Frontal cortex (tissue), 4 donors: ENCODE results near the gene NRGN. TPM values are rescaled to one million over a fixed set of nuclear protein-coding genes. Genes with fewer than 3 reads are reported as not detected.
A peak's percentile ranks its signal among the peaks of the same experiment; 100 is the strongest.

Source experiments
- DNase-seq, 2 donors: peaks; one replicate each; pipeline ENCODE4 v3.0.0; 2012; ENCODE audit warnings: low spot score in 2 of 2
- FAIRE-seq: peaks from 2 replicates; lab custom pipeline; 2012; peaks lifted over from hg19 to GRCh38; lab: Jason Lieb, UNC
- total RNA-seq: library from RNA; depleted of rRNA; stranded (reverse); fragments of >200 nt; gene quantifications from one replicate; pipeline ENCODE4 v1.2.3, GENCODE V29; 2014
- donor health status: control.
- donor health status: control.
- donor health status: control.

Gene NRGN
- total RNA-seq, 1 donor from 2014 or later = 2.9 TPM

DNA sequence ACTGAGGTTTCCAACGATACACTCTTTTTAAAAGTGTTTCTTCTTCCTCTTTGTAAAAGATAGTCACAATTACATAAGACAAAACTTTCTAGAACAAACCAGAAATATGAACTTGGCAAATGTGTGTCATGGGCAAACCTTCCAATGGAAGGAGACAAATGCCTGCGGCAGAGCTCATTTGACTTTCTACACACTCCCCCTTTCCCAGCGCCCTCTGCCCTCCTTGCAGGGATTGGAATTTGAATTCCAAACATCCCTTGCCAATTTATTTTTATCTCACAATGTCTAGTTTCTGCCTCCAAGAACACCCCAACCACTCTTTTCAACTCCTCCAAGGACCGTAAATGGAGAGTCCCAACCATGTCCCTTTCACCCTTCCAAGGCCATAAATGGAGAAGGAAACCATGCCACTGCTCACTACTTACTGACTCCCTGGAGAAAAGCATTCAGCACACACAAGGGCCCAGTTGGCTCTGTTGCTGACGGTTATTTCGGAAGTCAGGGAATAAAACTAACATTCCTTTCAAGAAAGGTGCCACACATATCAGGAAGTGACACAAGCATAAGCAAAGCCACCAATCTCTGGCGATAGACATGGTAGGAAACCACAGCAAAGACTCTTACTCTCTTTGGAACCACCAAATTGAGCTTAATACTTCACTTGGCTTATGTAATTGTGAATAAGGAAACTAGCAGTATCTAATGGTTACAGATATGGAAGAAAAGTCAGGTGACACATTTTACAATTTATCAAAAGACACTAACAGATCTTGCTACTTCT, 37.3 kb downstream of the NRGN start:
- no peak for DNase-seq
- FAIRE-seq = no peak

DNA sequence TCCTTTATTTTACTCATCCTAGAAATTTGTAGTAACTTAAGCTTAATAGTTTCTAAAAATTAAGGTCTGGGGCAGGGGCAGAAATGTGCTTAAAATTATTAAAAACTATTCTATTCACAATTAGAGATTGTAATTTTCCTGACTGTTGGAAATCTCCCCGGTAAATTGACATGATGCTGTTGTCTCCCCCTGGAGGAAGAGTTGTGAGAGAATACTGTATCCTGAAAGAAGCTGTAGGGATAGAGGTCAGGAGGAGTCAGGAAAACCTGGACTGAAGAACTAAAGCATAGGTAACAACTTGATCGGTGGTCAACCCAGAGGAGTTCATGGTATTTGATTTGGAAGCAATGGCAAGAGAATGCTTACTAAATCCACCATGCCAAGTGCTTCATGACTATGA, 38.5 kb downstream of the NRGN start:
- no peak for FAIRE-seq
- DNase-seq = no peak

DNA sequence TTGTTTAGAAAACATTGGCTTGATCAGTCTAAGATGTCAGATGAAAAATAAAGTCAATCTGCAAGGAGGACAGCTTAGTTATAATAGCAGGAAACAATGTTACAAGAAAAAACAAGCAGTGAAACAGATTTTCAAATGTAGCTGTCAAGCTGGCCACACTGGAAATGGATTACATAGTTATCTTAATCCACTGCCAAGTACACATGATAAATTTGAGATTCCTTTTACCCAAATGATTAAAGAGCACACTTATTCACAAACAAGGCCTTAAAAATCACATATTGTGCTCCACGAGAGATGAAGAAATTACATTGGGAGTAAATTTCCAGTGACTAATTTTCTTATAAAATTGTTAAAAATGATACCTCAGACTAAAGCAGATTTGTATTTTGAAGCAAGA, 39.8 kb downstream of the NRGN start:
- no peak for DNase-seq
- no peak for FAIRE-seq

DNA sequence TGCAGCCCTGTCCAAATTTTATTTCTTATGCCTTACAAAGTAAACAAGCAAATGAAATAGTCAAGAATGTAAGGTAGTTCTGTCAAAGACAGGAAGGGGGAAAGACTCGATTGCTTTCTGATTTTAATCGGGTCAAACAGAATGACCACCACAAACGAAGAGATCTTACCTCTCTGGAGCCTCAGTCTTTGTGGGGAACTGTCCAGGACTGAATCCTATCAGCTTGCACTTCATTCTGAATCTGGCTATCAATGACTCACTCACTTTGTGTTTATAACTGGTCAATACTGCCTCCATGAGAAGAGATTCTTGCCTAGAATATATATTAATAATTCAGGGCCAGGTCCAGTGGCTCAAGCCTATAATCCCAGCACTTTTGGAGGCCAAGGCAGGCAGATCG, 43.3 kb downstream of the NRGN start:
- DNase-seq (no peak), FAIRE-seq (no peak)

DNA sequence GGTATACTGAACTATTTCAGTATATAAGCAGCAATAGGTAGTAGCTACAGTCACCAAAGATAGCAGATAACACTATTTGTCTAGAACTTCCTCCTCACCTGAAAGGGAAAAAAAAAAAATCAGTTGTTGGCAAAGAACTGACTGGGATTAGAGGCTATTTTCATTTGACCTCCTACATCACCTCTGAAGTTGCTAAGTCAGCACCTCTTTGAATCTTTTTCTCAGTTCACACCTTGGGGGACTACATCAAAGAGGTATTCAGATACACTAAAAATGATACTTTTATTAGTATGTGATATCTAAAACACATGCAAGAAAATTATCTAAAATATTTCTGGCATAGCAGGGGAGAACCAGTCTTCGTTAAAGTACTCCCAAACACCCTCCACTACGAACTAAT, 44.3 kb downstream of the NRGN start:
- no peak for FAIRE-seq
- no peak for DNase-seq

DNA sequence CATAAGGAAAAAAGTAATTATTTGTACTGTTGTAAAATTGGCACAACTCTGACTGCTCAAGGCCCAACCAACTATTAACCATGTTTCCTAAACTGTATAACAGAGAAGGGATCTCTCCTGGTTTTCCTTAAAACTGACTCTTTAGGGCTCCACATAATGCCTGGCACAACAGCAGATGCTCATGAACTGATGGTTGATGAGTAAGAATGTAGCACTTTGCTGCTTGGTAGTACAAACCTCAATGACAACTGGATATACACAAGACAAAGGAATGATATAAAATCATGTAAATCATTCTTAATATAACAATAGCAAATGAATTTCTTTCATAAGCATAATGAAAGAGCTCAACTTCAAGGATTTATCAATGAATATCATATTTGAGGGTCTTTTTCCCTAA, 48.8 kb downstream of the NRGN start:
- FAIRE-seq (no peak), DNase-seq (no peak)

DNA sequence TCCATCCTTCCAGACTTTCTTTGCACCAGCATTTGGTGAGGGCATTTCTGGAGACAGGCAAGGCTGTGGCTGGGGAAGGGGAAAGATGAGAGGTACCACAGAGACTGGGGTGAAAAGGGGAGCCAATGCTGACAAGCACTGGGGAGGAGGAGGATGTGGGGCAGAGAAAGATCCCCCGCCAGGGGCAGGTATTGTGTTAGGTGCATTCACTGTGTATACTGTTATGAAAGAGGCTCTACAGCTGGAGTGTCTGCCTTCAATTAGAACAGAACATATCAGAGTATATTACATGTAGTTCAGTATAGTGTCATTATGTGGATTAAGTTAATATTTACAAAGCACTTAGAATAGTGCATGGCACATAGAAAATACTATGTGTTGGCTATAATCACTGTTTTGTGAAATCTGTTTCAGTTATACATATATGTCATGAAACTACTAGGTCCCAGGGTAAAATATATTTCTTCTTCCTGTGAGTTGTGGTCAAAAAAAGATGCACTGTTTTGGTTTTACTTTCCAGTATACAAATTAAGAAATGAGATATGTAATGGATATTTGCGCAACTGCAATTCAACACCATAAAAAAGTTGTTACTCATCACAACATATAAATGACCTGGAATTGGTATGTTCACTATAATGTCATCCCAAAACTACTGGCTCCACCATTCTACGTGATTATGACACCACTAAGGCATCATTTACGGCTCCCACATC, 52.0 kb downstream of the NRGN start:
- DNase-seq = no peak

DNA sequence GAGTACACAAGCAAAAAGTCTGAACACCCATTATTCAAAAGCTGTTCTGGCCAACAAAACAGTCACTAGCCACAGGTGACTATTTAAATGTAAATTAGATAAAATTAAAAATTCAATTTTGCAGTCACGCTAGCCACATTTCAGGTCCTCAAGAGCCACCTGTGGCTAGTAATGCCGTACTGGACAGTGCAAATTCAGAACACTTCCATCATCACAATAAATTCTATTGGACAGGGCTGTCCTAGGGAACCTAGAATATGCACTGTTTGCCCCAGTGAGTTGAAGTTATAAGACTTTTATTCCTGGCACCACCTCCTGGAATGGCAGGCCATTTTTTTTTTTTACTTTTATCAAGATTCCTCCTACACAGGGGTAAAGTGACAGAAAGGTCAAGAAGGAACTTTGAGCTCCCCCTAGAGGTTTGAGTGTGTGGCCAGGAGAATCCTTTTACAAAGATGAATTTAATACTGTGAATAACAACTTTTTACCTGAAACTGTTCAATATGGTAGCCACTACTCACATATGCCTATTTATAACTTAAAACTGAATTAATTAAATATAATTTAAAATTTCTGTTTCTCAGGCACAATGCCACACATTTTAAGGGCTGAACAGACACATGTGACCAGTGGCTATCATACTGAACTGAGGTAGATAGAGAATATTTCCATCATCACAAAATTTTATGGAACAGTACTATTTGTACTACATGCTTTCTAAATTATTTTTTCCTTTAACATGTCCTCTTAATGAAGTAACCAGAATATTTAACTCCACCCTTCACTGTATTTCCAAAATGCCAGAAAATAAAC, 53.9 kb downstream of the NRGN start:
- DNase-seq = peak in 1 of 2 donors; percentile 20
- FAIRE-seq = no peak

More for the DNA sequence above, 52.0 kb downstream of the NRGN start:
- FAIRE-seq = no peak

DNA sequence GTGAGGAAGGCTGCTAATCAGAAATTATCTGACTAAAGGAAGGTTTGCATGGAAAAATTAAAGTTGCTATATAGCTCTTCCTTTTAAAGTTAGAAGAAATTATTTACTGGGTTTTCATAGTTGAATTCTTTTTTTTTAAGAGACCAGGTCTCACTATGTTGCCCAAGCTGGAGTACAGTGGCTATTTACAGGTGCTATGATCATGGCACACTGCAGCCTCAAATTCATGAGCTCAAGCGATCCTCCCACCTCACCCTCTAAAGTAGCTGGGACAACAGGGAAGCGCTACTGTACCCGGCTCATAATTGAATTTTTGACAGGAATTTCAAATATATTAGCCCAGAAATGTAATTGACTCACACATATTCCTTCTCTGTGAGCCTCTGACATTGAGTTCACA, 56.6 kb downstream of the NRGN start:
- no peak for DNase-seq
- FAIRE-seq = no peak

Other genes with a start within 250 kb of the NRGN start
- not detected for gene OR8B12, start 196.3 kb upstream of the NRGN start, total RNA-seq
- gene OR8A1, start 169.9 kb upstream of the NRGN start, total RNA-seq = not detected
- not detected for gene PANX3, start 128.5 kb upstream of the NRGN start, total RNA-seq
- gene TBRG1, start 117.1 kb upstream of the NRGN start, total RNA-seq = 35.9 TPM
- 10.2 TPM for gene SIAE, start 66.2 kb upstream of the NRGN start, total RNA-seq
- gene SPA17, start 66.0 kb upstream of the NRGN start, total RNA-seq = 5.7 TPM
- not detected for gene VSIG2, start 12.3 kb downstream of the NRGN start, total RNA-seq
- gene ESAM, start 22.3 kb downstream of the NRGN start, total RNA-seq = 3.7 TPM
- gene MSANTD2, start 60.5 kb downstream of the NRGN start, total RNA-seq = 22.4 TPM
- 10.2 TPM for gene ROBO3, start 125.5 kb downstream of the NRGN start, total RNA-seq
- gene ROBO4, start 157.9 kb downstream of the NRGN start, total RNA-seq = 1.6 TPM
- gene HEPN1, start 179.3 kb downstream of the NRGN start, total RNA-seq = not detected
- 6.9 TPM for gene HEPACAM, start 196.1 kb downstream of the NRGN start, total RNA-seq
- 3.7 TPM for gene CCDC15, start 214.3 kb downstream of the NRGN start, total RNA-seq